MM.1S (cell line): ENCODE measurements around the gene GASK1A.

ENCODE experiments used
- CTCF ChIP-seq: fragments of 300-600 bp; sonication (generic); IDR thresholded peaks from 2 replicates; pipeline ENCODE4 v1.5.1; 2016; ENCODE audit warnings: antibody characterized with exemption, low read length, mixed read lengths
- EZH2 ChIP-seq: fragments of 300-600 bp; sonication (generic); optimal IDR thresholded peaks from 2 replicates; pipeline ENCODE3; 2017; ENCODE audit warnings: low read depth, mild to moderate bottlenecking, antibody characterized with exemption, low read length, mixed read lengths
- EZH2phosphoT487 ChIP-seq: fragments of 300-600 bp; sonication (generic); IDR thresholded peaks from 2 replicates; pipeline ENCODE4 v1.6.1; 2018; ENCODE audit warnings: antibody characterized with exemption, low read length

GRCh38 chr3:42983927-42984326 is 4.8 kb downstream of the GASK1A start:
- TF ChIP-seq CTCF (no peak), EZH2phosphoT487 (no peak), EZH2 (no peak)
